ENCODE data around the gene WDFY2.

GRCh38 chr13:51704399-51705313 is 120.4 kb downstream of the WDFY2 start:
- TF ChIP-seq GATA2 (IDR thresholded peaks at IDR 0.05; ENCODE audit: low read depth, low read length) (no peak), GATA3 (IDR thresholded peaks at IDR 0.05; ENCODE audit: low read depth, low read length) (no peak)

All from SH-SY5Y (cell line).